HFFc6 (cell line): ENCODE measurements around the gene CALY. TPM values are rescaled to one million over a fixed set of nuclear protein-coding genes. Genes with fewer than 3 reads are reported as not detected.

ENCODE experiments used
- DNase-seq: peaks from one replicate; pipeline ENCODE4 v3.0.0-alpha.2; 2018
- H3K27ac Mint-ChIP-seq: 2 replicates; pipeline ENCODE4 v1.8.0; 2020; ENCODE audit warnings: mild to moderate bottlenecking, mixed read lengths
- H3K27me3 Mint-ChIP-seq: 2 replicates; pipeline ENCODE4 v1.8.0; 2021; ENCODE audit warnings: mild to moderate bottlenecking, moderate library complexity, mixed read lengths; ENCODE audit not compliant: insufficient read depth
- H3K36me3 Mint-ChIP-seq: 2 replicates; pipeline ENCODE4 v1.8.0; 2021; ENCODE audit warnings: low read depth, mixed read lengths
- H3K4me1 Mint-ChIP-seq: 2 replicates; pipeline ENCODE4 v1.8.0; 2020; ENCODE audit warnings: low read depth, mixed read lengths
- H3K4me3 Mint-ChIP-seq: 2 replicates; pipeline ENCODE4 v1.8.0; 2020; ENCODE audit warnings: mild to moderate bottlenecking, moderate library complexity, mixed read lengths
- H3K9me3 Mint-ChIP-seq: 2 replicates; pipeline ENCODE4 v1.8.0; 2020; ENCODE audit warnings: mild to moderate bottlenecking, mixed read lengths
- CTCF ChIP-seq: fragments of 200-600 bp; sonication (generic); IDR thresholded peaks from 2 replicates; pipeline ENCODE4 v1.5.0; 2021; ENCODE audit warnings: antibody characterized with exemption, mild to moderate bottlenecking
- total RNA-seq, 6 experiments: library from RNA; stranded (reverse); fragmentation: NEBNext Ultra II Directional; extraction: Animal tissue kit (Norgen Biotek cat#: 25700); gene quantifications; 2 replicates in 1 of 6; 3 replicates in 5 of 6; pipeline ENCODE4 v1.2.3, GENCODE V29; 2021

The CALY gene
- total RNA-seq, 6 experiments from 2014 or later, result 0.31 TPM; not detected in 5

DNA sequence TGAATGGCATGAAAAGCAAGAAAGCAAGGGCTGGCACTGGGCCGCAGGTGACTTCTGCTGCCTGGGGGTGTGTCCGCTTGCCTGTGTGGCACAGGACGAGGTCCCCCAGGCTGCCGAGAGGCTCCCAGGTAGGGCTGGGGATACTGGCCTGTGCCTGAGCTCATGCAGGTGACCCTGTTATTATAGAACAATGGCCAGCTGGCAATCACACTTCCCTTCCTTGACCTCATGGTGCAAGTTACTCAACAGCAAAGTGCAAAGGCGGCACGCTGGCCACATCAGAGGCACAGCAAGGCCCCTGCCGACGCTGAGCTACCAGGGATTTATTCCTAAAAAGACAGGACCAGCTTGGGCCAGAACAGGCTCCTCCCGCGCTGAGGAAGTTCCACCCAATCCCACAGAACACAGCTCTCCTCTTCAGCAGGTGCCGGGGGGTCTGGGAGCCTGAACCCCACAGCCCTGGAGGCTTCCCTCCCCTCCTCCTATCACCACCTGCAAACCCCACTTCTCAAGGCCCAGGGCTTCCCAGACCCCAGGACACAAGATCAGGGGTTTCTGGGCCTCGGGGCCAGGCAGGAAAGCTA, 58.6 kb downstream of the CALY start:
- Mint-ChIP-seq H3K36me3 (peaks cover 8% of the 10 kb centered on the region; the same call in 1 of the 2 replicates), H3K27me3 (no peaks in the 10 kb centered on the region), H3K4me1 (peaks cover 12% of the 10 kb centered on the region), H3K27ac (peak overlapping the region; percentile 72; the same call in 1 of the 2 replicates), H3K4me3 (peak overlapping the region; percentile 46; the same call in 1 of the 2 replicates), H3K9me3 (no peaks in the 10 kb centered on the region)
- TF ChIP-seq CTCF, result no peak
- no peak for DNase-seq

DNA sequence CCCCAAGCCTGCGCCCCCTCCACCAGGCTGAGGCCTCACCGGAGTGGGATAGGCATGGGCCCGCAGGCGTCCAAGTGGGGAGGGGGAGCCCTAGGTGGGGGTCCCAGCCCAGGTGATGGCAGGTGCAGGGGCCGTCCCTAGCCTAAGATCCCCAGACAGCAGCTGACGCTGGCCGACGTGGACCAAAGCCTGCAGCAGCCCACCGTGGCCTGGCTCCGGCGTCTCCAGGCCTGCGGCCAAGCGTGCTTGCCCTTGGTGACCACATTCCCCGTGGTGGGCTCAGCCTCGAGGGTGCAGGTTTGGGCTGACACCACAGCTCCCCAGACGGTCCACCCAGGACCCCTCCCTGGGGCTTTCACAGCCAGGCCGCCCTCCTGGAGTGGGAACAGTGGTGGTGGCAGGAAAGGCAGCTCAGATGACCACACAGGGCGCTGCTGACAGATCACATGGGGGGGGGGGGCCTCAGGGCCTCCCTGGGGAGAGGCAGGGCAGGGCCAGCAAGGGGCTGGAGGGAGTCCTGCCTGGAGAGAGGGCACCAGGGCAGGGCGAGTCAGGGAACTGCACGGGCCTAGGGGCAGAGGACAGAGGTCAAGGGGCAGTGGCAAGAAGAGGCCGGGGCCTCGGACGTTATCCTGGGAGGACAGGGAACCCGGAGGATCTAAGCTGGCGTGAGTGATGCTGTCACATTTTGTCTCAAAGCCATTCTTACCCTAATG, 59.3 kb downstream of the CALY start:
- Mint-ChIP-seq H3K27ac (no peak overlapping the region), H3K4me1 (peaks cover 12% of the 10 kb centered on the region), H3K36me3 (peaks cover 8% of the 10 kb centered on the region; the same call in 1 of the 2 replicates), H3K27me3 (no peaks in the 10 kb centered on the region), H3K4me3 (no peak overlapping the region), H3K9me3 (no peaks in the 10 kb centered on the region)
- TF ChIP-seq CTCF, result no peak
- no peak for DNase-seq

- H3K9me3 Mint-ChIP-seq, result no peaks in the 10 kb centered on the region
- no peaks in the 10 kb centered on the region for H3K27me3 Mint-ChIP-seq
- no peak for DNase-seq
- TF ChIP-seq CTCF, result no peak
- 0 out of 2 replicates have a peak, but pooled peaks cover under 1% of the 10 kb centered on the region for H3K36me3 Mint-ChIP-seq
- H3K4me1 Mint-ChIP-seq, result peaks cover 12% of the 10 kb centered on the region
- H3K27ac Mint-ChIP-seq, result no peak within 1 kb of the TSS
- H3K4me3 Mint-ChIP-seq, result no peak within 1 kb of the TSS
Measured at GRCh38 chr10:133276435-133277201, 60.1 kb downstream of the CALY start, which contains the start of gene ADAM8. ADAM8 (minus strand) TSS chr10:133276868; CDS start chr10:133276817, 51 bp downstream.

GRCh38 chr10:133276100-133276434, 60.6 kb downstream of the CALY start:
- Mint-ChIP-seq H3K27me3 (no peaks in the 10 kb centered on the region), H3K9me3 (no peaks in the 10 kb centered on the region), H3K36me3 (no peaks in the 10 kb centered on the region), H3K4me3 (no peak overlapping the region), H3K4me1 (peaks cover 12% of the 10 kb centered on the region), H3K27ac (no peak overlapping the region)
- TF ChIP-seq CTCF, result no peak
- DNase-seq, result no peak

GRCh38 chr10:133275684-133276092, 61.0 kb downstream of the CALY start:
- H3K4me1 Mint-ChIP-seq, result peaks cover 12% of the 10 kb centered on the region
- H3K27me3 Mint-ChIP-seq, result no peaks in the 10 kb centered on the region
- H3K9me3 Mint-ChIP-seq, result no peaks in the 10 kb centered on the region
- H3K27ac Mint-ChIP-seq, result no peak overlapping the region
- TF ChIP-seq CTCF, result no peak
- H3K4me3 Mint-ChIP-seq, result no peak overlapping the region
- no peak for DNase-seq
- no peaks in the 10 kb centered on the region for H3K36me3 Mint-ChIP-seq
